Muscle layer of duodenum (tissue), 2 donors: ENCODE data around the gene AFF1.
"Not testable (repeated sequence)": the region's sequence is repeated elsewhere in the genome, so short reads cannot be mapped to it uniquely, and the experiment has no call there.

Source experiments
- H3K27ac ChIP-seq: one replicate; pipeline ENCODE4 v1.7.0; 2013; ENCODE audit warnings: mild to moderate bottlenecking, low read length
- H3K27me3 ChIP-seq: one replicate; pipeline ENCODE4 v1.7.0; 2013; ENCODE audit warnings: low read depth, mild to moderate bottlenecking, control low read depth, low read length
- H3K36me3 ChIP-seq, 2 donors: one replicate each; pipeline ENCODE4 v1.7.0; 2013; ENCODE audit warnings: low read length in 2 of 2, control low read depth in 1 of 2, mild to moderate bottlenecking in 1 of 2; ENCODE audit not compliant: insufficient read depth in 2 of 2, control insufficient read depth in 1 of 2
- H3K4me1 ChIP-seq, 2 donors: one replicate each; pipeline ENCODE4 v1.7.0; 2013; ENCODE audit warnings: low read length in 2 of 2, mild to moderate bottlenecking in 2 of 2, control low read depth in 1 of 2, moderate library complexity in 1 of 2; ENCODE audit not compliant: insufficient read depth in 2 of 2, control insufficient read depth in 1 of 2
- H3K4me3 ChIP-seq, 2 donors: one replicate each; pipeline ENCODE4 v1.7.0; 2013; ENCODE audit warnings: low read length in 2 of 2, low read depth in 1 of 2, mild to moderate bottlenecking in 1 of 2
- H3K9me3 ChIP-seq, 2 donors: one replicate each; pipeline ENCODE4 v1.7.0; 2013; ENCODE audit warnings: low read length in 2 of 2, control low read depth in 1 of 2, mild to moderate bottlenecking in 1 of 2; ENCODE audit not compliant: control insufficient read depth in 1 of 2
- donor health status: healthy.

Gene AFF1

GRCh38 chr4:87007528-87008446, 73.0 kb downstream of the AFF1 start:
- H3K4me3 ChIP-seq: peak overlapping the region; percentile 88 to 92
- H3K27ac ChIP-seq: peak overlapping the region; percentile 98
- H3K27me3 ChIP-seq: no peaks in the 10 kb centered on the region
- no peaks in the 10 kb centered on the region for H3K9me3 ChIP-seq
- peaks cover 13 to 32% of the 10 kb centered on the region in 2 donors for H3K4me1 ChIP-seq
- peaks cover 0 to 4% of the 10 kb centered on the region in 2 donors for H3K36me3 ChIP-seq

- Histone ChIP-seq H3K9me3 (no peaks in the 10 kb centered on the region), H3K4me3 (peak overlapping the region; percentile 13 to 92), H3K36me3 (peaks cover 0 to 4% of the 10 kb centered on the region in 2 donors)
These were observed 74.4 kb downstream of the AFF1 start for GRCh38 chr4:87009095-87009648.

GRCh38 chr4:87010192-87010591, 75.4 kb downstream of the AFF1 start:
- no peaks in the 10 kb centered on the region for H3K9me3 ChIP-seq
- peaks cover 26 to 41% of the 10 kb centered on the region in 2 donors for H3K4me1 ChIP-seq
- peaks cover 0 to 4% of the 10 kb centered on the region in 2 donors for H3K36me3 ChIP-seq
- H3K27me3 ChIP-seq: no peaks in the 10 kb centered on the region
- no peak overlapping the region for H3K4me3 ChIP-seq
- H3K27ac ChIP-seq: no peak overlapping the region

More at GRCh38 chr4:87009095-87009648, 74.4 kb downstream of the AFF1 start:
- H3K27ac ChIP-seq: peak overlapping the region; percentile 2
- H3K4me1 ChIP-seq: peaks cover 19 to 43% of the 10 kb centered on the region in 2 donors
- H3K27me3 ChIP-seq: no peaks in the 10 kb centered on the region

GRCh38 chr4:87011340-87012034, 76.7 kb downstream of the AFF1 start:
- Histone ChIP-seq H3K9me3 (no peaks in the 10 kb centered on the region), H3K27me3 (no peaks in the 10 kb centered on the region), H3K36me3 (peaks cover 0 to 4% of the 10 kb centered on the region in 2 donors), H3K27ac (peak overlapping the region; percentile 19), H3K4me3 (no peak overlapping the region), H3K4me1 (peaks cover 31 to 45% of the 10 kb centered on the region in 2 donors)

GRCh38 chr4:87012265-87012953, 77.6 kb downstream of the AFF1 start:
- Histone ChIP-seq H3K4me1 (peaks cover 31 to 46% of the 10 kb centered on the region in 2 donors), H3K27me3 (no peaks in the 10 kb centered on the region), H3K9me3 (no peaks in the 10 kb centered on the region), H3K4me3 (no peak overlapping the region), H3K27ac (peak overlapping the region; percentile 62), H3K36me3 (peaks cover 0 to 3% of the 10 kb centered on the region in 2 donors)

- H3K27me3 ChIP-seq, H3K4me3 ChIP-seq, H3K9me3 ChIP-seq, H3K36me3 ChIP-seq: not testable (repeated sequence)
- peak overlapping the region; percentile 76 for H3K27ac ChIP-seq
- H3K4me1 ChIP-seq: peaks cover 32 to 51% of the 10 kb centered on the region in 2 donors
These were observed 78.1 kb downstream of the AFF1 start for GRCh38 chr4:87012954-87013308.

- Histone ChIP-seq H3K27me3 (no peaks in the 10 kb centered on the region), H3K27ac (peak overlapping the region; percentile 76), H3K4me3 (no peak overlapping the region), H3K9me3 (no peaks in the 10 kb centered on the region), H3K36me3 (no peaks in the 10 kb centered on the region), H3K4me1 (peaks cover 37 to 53% of the 10 kb centered on the region in 2 donors)
These were observed 79.5 kb downstream of the AFF1 start for GRCh38 chr4:87014284-87014782.

- H3K4me1 ChIP-seq: peaks cover 33 to 52% of the 10 kb centered on the region in 2 donors
- H3K9me3 ChIP-seq: no peaks in the 10 kb centered on the region
- H3K36me3 ChIP-seq: no peaks in the 10 kb centered on the region
- no peak overlapping the region for H3K4me3 ChIP-seq
- H3K27ac ChIP-seq: peak overlapping the region; percentile 76
- H3K27me3 ChIP-seq: no peaks in the 10 kb centered on the region
These were observed 80.6 kb downstream of the AFF1 start for GRCh38 chr4:87015416-87015815.

GRCh38 chr4:87017580-87018342, 83.0 kb downstream of the AFF1 start:
- peak overlapping the region; percentile 19 for H3K27ac ChIP-seq

GRCh38 chr4:87018753-87019152, 83.9 kb downstream of the AFF1 start:
- Histone ChIP-seq H3K9me3 (no peaks in the 10 kb centered on the region), H3K36me3 (no peaks in the 10 kb centered on the region), H3K4me1 (peaks cover 24 to 33% of the 10 kb centered on the region in 2 donors), H3K27ac (no peak overlapping the region), H3K27me3 (no peaks in the 10 kb centered on the region), H3K4me3 (no peak overlapping the region)

More at GRCh38 chr4:87017580-87018342, 83.0 kb downstream of the AFF1 start:
- Histone ChIP-seq H3K4me3 (no peak overlapping the region), H3K27me3 (no peaks in the 10 kb centered on the region), H3K4me1 (peaks cover 24 to 36% of the 10 kb centered on the region in 2 donors), H3K36me3 (no peaks in the 10 kb centered on the region), H3K9me3 (no peaks in the 10 kb centered on the region)
